A673 (cell line): ENCODE results near the gene MZB1. TPM values are rescaled to one million over a fixed set of nuclear protein-coding genes. Genes with fewer than 3 reads are reported as not detected.

Source experiments
- Bru-seq: library from RNA; stranded (reverse); fragments of 400-500 nt; gene quantifications from one replicate; lab custom pipeline; 2021; lab: Mats Ljungman, UMichigan
- BruChase-seq, 2 experiments: library from RNA; stranded (reverse); fragments of 400-500 nt; gene quantifications; one replicate each; lab custom pipeline; 2021; lab: Mats Ljungman, UMichigan
- BruUV-seq: library from RNA; stranded (reverse); fragments of 400-500 nt; replicated peaks from 2 replicates; lab custom pipeline; 2021; lab: Mats Ljungman, UMichigan
- CTCF ChIA-PET: fragments of 300-600 bp; sonication (Branson Sonifier 250); formaldehyde crosslinking; loops from one replicate; lab custom pipeline; 2022; ENCODE audit warnings: antibody characterized with exemption; lab: Charles Lee
- POLR2A ChIA-PET: fragments of 300-600 bp; sonication (Branson Sonifier 250); formaldehyde crosslinking; loops from one replicate; lab custom pipeline; 2022; ENCODE audit warnings: antibody characterized with exemption; ENCODE audit not compliant: low non-redundant PET; lab: Charles Lee
- DNase-seq: peaks from one replicate; pipeline ENCODE4 v3.0.0-alpha.2; 2015; ENCODE audit warnings: low spot score
- H3K27ac ChIP-seq: fragments of 200-600 bp; sonication (generic); 2 replicates; pipeline ENCODE4 v1.5.1; 2016; ENCODE audit warnings: mixed run types, low read depth, mild to moderate bottlenecking, mixed read lengths, antibody characterized with exemption, low read length; ENCODE audit not compliant: poor library complexity, severe bottlenecking
- H3K27me3 ChIP-seq: fragments of 200-600 bp; sonication (generic); replicated peaks from 2 replicates; pipeline ENCODE4 v1.6.1; 2017; ENCODE audit warnings: mixed run types, low read depth, mild to moderate bottlenecking, mixed read lengths, antibody characterized with exemption, low read length; ENCODE audit not compliant: insufficient read depth, poor library complexity
- H3K36me3 ChIP-seq: fragments of 200-600 bp; sonication (generic); 2 replicates; pipeline ENCODE4 v1.6.1; 2016; ENCODE audit warnings: mixed run types, mild to moderate bottlenecking, mixed read lengths, antibody characterized with exemption, low read length; ENCODE audit not compliant: insufficient read depth, poor library complexity, severe bottlenecking
- H3K4me1 ChIP-seq: fragments of 200-600 bp; sonication (generic); 2 replicates; pipeline ENCODE4 v1.6.1; 2017; ENCODE audit warnings: mixed run types, mild to moderate bottlenecking, mixed read lengths, antibody characterized with exemption, low read length; ENCODE audit not compliant: insufficient read depth, poor library complexity, severe bottlenecking
- H3K4me3 ChIP-seq: fragments of 200-600 bp; sonication (generic); 2 replicates; pipeline ENCODE4 v1.5.1; 2016; ENCODE audit warnings: low read depth, mixed run types, mild to moderate bottlenecking, mixed read lengths, low read length; ENCODE audit not compliant: poor library complexity, severe bottlenecking
- H3K9me3 ChIP-seq: fragments of 200-600 bp; sonication (generic); 2 replicates; pipeline ENCODE4 v1.6.1; 2016; ENCODE audit warnings: mixed run types, low read depth, mild to moderate bottlenecking, mixed read lengths, antibody characterized with exemption, low read length; ENCODE audit not compliant: poor library complexity, severe bottlenecking
- EZH2 ChIP-seq: fragments of 200-600 bp; sonication (generic); IDR thresholded peaks from 2 replicates; pipeline ENCODE4 v1.6.1; 2017; ENCODE audit warnings: borderline replicate concordance, low read depth, mild to moderate bottlenecking, mixed read lengths, antibody characterized with exemption, low read length; ENCODE audit not compliant: poor library complexity, severe bottlenecking
- intact Hi-C: fragments of 100-400 bp; cut with micrococcal nuclease; formaldehyde crosslinking; loops from one replicate; pipeline ENCODE4 v1.10.0; 2022; ENCODE audit not compliant: unreplicated experiment
- long read RNA-seq: library from polyadenylated mRNA; stranded (forward); transcript quantifications from one replicate; pipeline ENCODE4 v2.0.0, GENCODE V29; 2022
- total RNA-seq: library from RNA; stranded (reverse); gene quantifications from 2 replicates; pipeline ENCODE4 v1.2.3, GENCODE V29; 2021
- TF ChIP-seq, protein P1 (sequence below): fragments of 300-800, 200-600 bp; sonication (generic); conservative IDR thresholded peaks from 2 replicates; pipeline ENCODE4 v1.5.1; 2017; ENCODE audit warnings: low read depth, mild to moderate bottlenecking, antibody characterized with exemption, low read length, moderate library complexity, mixed read lengths

MZB1 gene
- total RNA-seq (not detected in 2 replicates), Bru-seq, nascent RNA (not detected), BruChase-seq, experiment 1, labeled RNA remaining after a 2-hour chase (not detected), BruChase-seq, experiment 2, labeled RNA remaining after a 6-hour chase (percentile 17 among the genes with signal in this experiment)
- long read RNA-seq: 0 reads

- CTCF ChIA-PET: no interaction called here
- no peak within 1 kb of the TSS for H3K4me3 ChIP-seq
- no peaks in the 10 kb centered on the region for H3K36me3 ChIP-seq
- H3K9me3 ChIP-seq: no peaks in the 10 kb centered on the region
- peaks cover 14% of the 10 kb centered on the region for H3K27me3 ChIP-seq
- no peak within 1 kb of the TSS for H3K27ac ChIP-seq
- no peak for DNase-seq
- no peak for TF ChIP-seq EZH2
- TF ChIP-seq, protein P1, sequence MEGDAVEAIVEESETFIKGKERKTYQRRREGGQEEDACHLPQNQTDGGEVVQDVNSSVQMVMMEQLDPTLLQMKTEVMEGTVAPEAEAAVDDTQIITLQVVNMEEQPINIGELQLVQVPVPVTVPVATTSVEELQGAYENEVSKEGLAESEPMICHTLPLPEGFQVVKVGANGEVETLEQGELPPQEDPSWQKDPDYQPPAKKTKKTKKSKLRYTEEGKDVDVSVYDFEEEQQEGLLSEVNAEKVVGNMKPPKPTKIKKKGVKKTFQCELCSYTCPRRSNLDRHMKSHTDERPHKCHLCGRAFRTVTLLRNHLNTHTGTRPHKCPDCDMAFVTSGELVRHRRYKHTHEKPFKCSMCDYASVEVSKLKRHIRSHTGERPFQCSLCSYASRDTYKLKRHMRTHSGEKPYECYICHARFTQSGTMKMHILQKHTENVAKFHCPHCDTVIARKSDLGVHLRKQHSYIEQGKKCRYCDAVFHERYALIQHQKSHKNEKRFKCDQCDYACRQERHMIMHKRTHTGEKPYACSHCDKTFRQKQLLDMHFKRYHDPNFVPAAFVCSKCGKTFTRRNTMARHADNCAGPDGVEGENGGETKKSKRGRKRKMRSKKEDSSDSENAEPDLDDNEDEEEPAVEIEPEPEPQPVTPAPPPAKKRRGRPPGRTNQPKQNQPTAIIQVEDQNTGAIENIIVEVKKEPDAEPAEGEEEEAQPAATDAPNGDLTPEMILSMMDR: no peak
- peaks cover 24% of the 10 kb centered on the region for H3K4me1 ChIP-seq
- intact Hi-C loops: loop anchor here (5.0 kb wide), 1 partner anchor 748 kb away; no protein-coding TSS in a partner anchor
- POLR2A ChIA-PET: no interaction called here
- no TSS peak for BruUV-seq
These were observed at the start of gene MZB1 for GRCh38 chr5:139389701-139390638. Gene MZB1, minus strand, starts transcription at chr5:139389913. Its CDS starts 57 bp downstream, at chr5:139389856.

- H3K4me3 ChIP-seq: peak within 1 kb of the TSS; percentile 78
- no peak for TF ChIP-seq EZH2
- TF ChIP-seq, protein P1: no peak
- peaks cover 14% of the 10 kb centered on the region for H3K4me1 ChIP-seq
- H3K27me3 ChIP-seq: no peaks in the 10 kb centered on the region
- BruUV-seq: no TSS peak
- intact Hi-C loops: no loop called here
- no peaks in the 10 kb centered on the region for H3K36me3 ChIP-seq
- H3K9me3 ChIP-seq: no peaks in the 10 kb centered on the region
- POLR2A ChIA-PET: interaction anchor here (0.6 kb wide), 1 partner anchor 273 kb away, joined by 6 read pairs; no protein-coding TSS in a partner anchor
- peak; percentile 94 for DNase-seq
- CTCF ChIA-PET: interaction anchor here (1.0 kb wide), 2 partner anchors 16 to 18 kb away, joined by 3 to 4 read pairs; no protein-coding TSS in a partner anchor
- H3K27ac ChIP-seq: peak within 1 kb of the TSS; percentile 78
These were observed 49.5 kb upstream of the MZB1 start, which contains the start of gene DNAJC18 for GRCh38 chr5:139439013-139439903. Gene DNAJC18, minus strand, starts transcription at chr5:139439525. Its CDS starts 80 bp downstream, at chr5:139439445.

DNA sequence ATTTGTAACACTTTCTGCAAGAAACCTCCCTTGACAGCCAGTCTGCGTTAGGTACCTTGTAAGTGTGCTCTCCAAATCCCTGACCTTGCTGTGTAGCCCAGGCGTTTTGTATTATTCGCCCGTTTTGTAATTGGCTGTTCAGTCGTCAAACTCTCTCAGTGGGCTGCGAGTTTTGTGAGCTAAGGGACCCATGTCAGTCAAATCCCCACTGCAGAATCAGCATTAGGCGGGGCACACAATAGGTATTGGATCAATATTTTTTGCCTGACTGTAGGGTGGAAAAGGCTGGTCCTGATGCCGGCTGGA is 48.9 kb upstream of the MZB1 start:
- Histone ChIP-seq H3K27me3 (no peaks in the 10 kb centered on the region), H3K27ac (no peak overlapping the region), H3K36me3 (no peaks in the 10 kb centered on the region), H3K4me3 (peak overlapping the region; percentile 78), H3K4me1 (peaks cover 10% of the 10 kb centered on the region), H3K9me3 (no peaks in the 10 kb centered on the region)
- ChIA-PET CTCF (no interaction called here), POLR2A (interaction anchor here (0.6 kb wide), 1 partner anchor 273 kb away, joined by 6 read pairs; no protein-coding TSS in a partner anchor)
- TF ChIP-seq EZH2: no peak
- TF ChIP-seq, protein P1: no peak
- intact Hi-C loops: no loop called here
- BruUV-seq: no TSS peak
- DNase-seq: no peak
